ENCODE results near the gene LAMC2. TPM values are rescaled to one million over a fixed set of nuclear protein-coding genes. Genes with fewer than 3 reads are reported as not detected.

Gene LAMC2
- total RNA-seq, 2 donors from 2014 or later, result 9.3 to 11.6 TPM

- Histone ChIP-seq H3K27ac (no peak overlapping the region), H3K4me3 (no peak overlapping the region), H3K27me3 (replicated peaks; ENCODE audit: insufficient read depth) (no peaks in the 10 kb centered on the region), H3K4me1 (replicated peaks) (no peaks in the 10 kb centered on the region), H3K9me3 (no peaks in the 10 kb centered on the region), H3K36me3 (no peaks in the 10 kb centered on the region)
- 94% methylated on average over 3 of the region's 3 CpGs for WGBS
- no peak for TF ChIP-seq POLR2A (IDR thresholded peaks at IDR 0.05)
- no peak for TF ChIP-seq POLR2AphosphoS5 (IDR thresholded peaks at IDR 0.05)
- no peak for TF ChIP-seq CTCF (IDR thresholded peaks at IDR 0.05)
- intact Hi-C loops (cut with DNase I), result no loop called here
- DNase-seq (ENCODE audit: low spot score), result no peak
These were observed 89.3 kb downstream of the LAMC2 start for GRCh38 chr1:183275322-183275721.

- no peaks in the 10 kb centered on the region for H3K9me3 ChIP-seq
- H3K27ac ChIP-seq, result no peak overlapping the region
- no peak for DNase-seq (ENCODE audit: low spot score)
- intact Hi-C loops (cut with DNase I), result no loop called here
- no peaks in the 10 kb centered on the region for H3K4me1 ChIP-seq (replicated peaks)
- H3K27me3 ChIP-seq (replicated peaks; ENCODE audit: insufficient read depth), result no peaks in the 10 kb centered on the region
- H3K4me3 ChIP-seq, result no peak overlapping the region
- H3K36me3 ChIP-seq, result no peaks in the 10 kb centered on the region
- WGBS, result 88% methylated on average over 9 of the region's 9 CpGs
- no peak for TF ChIP-seq POLR2AphosphoS5 (IDR thresholded peaks at IDR 0.05)
- TF ChIP-seq CTCF (IDR thresholded peaks at IDR 0.05), result no peak
- TF ChIP-seq POLR2A (IDR thresholded peaks at IDR 0.05), result no peak
These were observed 90.5 kb downstream of the LAMC2 start for GRCh38 chr1:183276386-183277080.

- no peak overlapping the region for H3K4me3 ChIP-seq
- H3K9me3 ChIP-seq, result no peaks in the 10 kb centered on the region
- H3K36me3 ChIP-seq, result no peaks in the 10 kb centered on the region
- H3K4me1 ChIP-seq (replicated peaks), result no peaks in the 10 kb centered on the region
- DNase-seq (ENCODE audit: low spot score), result no peak
- intact Hi-C loops (cut with DNase I), result no loop called here
- no peak overlapping the region for H3K27ac ChIP-seq
- no peak for TF ChIP-seq POLR2A (IDR thresholded peaks at IDR 0.05)
- no peak for TF ChIP-seq CTCF (IDR thresholded peaks at IDR 0.05)
- TF ChIP-seq POLR2AphosphoS5 (IDR thresholded peaks at IDR 0.05), result no peak
- WGBS, result 82% methylated on average over 7 of the region's 7 CpGs
- H3K27me3 ChIP-seq (replicated peaks; ENCODE audit: insufficient read depth), result no peaks in the 10 kb centered on the region
These were observed 92.0 kb downstream of the LAMC2 start for GRCh38 chr1:183277821-183278738.

GRCh38 chr1:183278739-183279591, 92.9 kb downstream of the LAMC2 start:
- TF ChIP-seq POLR2A (IDR thresholded peaks at IDR 0.05), result no peak
- no peak for TF ChIP-seq POLR2AphosphoS5 (IDR thresholded peaks at IDR 0.05)
- no peak for TF ChIP-seq CTCF (IDR thresholded peaks at IDR 0.05)
- no peak overlapping the region for H3K4me3 ChIP-seq
- no peak overlapping the region for H3K27ac ChIP-seq
- H3K4me1 ChIP-seq (replicated peaks), result no peaks in the 10 kb centered on the region
- intact Hi-C loops (cut with DNase I), result no loop called here
- no peaks in the 10 kb centered on the region for H3K9me3 ChIP-seq
- H3K27me3 ChIP-seq (replicated peaks; ENCODE audit: insufficient read depth), result no peaks in the 10 kb centered on the region
- no peak for DNase-seq (ENCODE audit: low spot score)
- H3K36me3 ChIP-seq, result no peaks in the 10 kb centered on the region
- 84% methylated on average over 12 of the region's 12 CpGs for WGBS

All from prostate gland (tissue), 2 donors.